Stimulated activated CD8-positive, alpha-beta memory T cell treated with anti-CD3 and anti-CD28 coated beads, Interleukin-15, amount 100 ng/mL, for 48 hours (primary cell): ENCODE data around the gene GOSR2.
"Not testable (repeated sequence)": the region's sequence is repeated elsewhere in the genome, so short reads cannot be mapped to it uniquely, and the experiment has no call there.

ENCODE experiments used
- DNase-seq, 2 donors: peaks; one replicate each; pipeline ENCODE4 v3.0.0-alpha.2; 2020; ENCODE audit warnings: low read depth in 2 of 2

GOSR2 gene

DNA sequence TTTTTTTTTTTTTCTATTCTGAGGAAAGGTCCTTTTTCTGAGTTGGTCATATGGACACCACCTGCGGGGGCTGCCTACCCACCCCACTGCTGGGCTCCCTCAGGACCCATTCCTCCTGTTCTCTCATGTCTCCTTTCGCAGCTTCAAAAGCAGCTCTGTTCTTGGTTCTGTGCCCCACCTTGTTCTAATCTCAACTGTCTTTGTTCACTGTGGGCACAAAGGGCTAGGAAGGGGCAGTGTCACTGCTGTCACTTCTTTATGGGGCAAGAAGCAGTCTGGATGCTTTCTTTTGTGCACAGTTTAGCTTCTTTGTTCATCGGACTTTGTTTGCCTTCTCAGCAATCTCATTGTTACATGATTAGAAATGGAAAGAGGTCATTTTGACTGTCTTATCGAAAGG is 7.1 kb downstream of the GOSR2 start:
- no peak for DNase-seq

DNA sequence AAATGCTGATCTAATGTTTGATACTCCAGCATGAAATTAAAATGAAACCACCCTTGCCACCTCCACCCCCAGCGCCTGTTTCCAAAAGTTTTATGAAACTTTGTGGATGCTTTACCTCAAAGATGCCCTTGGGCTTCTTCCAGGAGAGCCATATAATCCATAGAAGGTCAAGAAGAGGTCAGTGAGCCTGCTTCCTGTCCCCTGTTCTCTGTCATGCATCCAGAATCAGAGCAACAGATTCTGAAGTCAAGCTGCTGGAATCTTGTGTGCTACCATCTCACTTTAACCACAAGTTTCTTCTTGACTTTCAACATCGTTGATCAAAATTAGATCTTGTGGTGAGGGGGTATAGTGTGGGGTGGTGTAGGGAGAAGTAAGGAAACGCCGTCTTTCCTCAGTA is 8.6 kb downstream of the GOSR2 start:
- no peak for DNase-seq

DNA sequence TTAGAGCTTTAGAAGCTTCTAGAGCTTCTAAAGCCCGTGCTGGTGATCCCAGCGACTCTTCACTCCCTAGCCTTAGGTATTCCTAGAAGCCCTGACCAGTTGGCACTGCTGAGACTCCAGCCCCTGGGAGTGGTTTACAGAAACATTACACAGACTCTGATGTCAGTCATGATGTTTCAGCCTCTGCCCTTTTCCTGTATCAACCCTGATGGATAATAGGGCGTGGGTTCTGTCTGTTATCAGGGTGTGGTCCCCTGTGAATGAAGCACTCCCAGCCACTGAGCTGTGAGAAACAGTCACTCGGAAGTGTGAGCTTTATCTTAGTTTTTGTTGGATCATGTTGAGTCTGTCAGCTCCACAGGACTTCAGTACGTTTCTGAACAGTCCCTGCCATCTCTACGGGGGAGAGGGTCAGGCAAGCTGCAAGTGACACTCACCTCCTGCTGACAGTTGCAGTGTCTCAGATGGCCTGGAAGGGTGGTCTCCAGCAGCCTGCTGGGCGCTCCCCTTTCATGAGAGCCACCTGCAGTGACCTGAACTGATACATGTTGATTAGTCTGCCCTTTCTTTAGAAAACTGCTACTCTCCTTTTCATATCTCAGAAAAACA is 12.8 kb downstream of the GOSR2 start:
- DNase-seq, result no peak

DNA sequence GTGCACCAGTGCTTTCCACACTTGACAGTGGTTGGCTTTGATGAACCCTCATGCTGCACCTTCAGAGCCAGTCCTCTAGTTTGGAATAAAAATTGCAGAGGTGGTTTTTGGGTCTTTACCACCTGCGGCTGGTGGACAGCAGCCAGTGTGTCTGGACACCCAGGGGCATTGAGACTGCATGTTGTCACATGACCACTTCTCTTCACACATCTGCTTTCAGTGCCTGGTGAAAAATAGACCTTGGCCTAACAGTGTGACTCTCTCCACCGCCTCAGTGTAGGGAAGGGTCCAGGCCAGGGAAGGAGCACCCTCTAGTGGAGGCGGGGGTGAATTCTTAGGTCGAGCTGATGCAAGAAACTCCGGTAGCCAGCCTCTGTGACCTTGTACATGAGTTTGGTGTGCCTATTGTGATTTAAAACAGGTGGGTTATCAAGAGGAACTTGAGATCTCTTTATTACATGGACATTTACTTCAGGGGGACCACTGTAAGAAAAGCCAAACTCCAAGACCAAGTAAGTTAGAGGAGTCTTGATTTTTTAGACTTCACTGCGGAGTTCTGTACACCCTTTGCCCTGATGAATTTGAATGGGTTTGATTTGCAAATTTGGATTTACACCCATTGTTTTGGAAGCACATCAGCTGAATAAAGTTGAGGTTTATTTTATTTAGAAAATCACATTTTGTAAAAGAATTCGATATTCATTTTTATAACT is 17.9 kb downstream of the GOSR2 start:
- peak; percentile 42 to 43 for DNase-seq

DNA sequence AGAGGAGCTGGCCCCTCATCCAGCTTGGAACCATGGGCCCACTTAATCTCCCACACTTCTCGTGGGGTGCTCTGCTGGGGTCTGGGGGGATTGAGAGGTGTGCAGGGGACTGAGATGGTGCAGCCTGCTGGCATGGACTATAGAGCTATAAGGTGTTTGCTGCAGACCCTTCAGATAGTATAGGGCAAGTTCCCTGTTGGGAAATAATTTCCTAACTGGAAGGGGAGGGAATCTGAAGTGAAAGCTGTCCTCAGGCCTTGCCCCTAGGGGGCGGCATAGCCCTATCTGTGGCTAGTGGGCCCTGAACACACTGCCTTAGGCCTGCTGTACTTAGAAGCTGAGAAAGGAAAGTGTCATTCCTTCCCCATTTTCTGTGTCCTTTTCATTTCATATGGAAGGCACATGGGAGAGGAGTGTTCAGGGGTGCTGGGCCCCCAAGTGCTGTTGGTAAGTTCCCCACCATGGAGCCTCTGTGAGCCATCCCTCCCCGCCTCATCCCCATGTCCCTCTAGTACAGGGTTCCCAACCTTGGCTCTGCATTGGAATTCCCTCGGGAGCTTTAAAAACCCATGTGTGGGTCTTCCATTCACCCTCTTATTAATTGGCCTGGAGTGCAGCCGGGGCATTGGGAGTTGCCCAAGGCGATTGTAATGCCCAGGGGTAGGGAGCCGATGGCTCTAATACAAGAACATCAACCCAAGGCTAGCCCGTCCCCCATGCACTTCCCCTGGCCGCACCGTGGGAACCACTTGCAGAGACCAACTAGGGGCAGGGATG is 19.7 kb downstream of the GOSR2 start:
- DNase-seq, result peak in 1 of 2 donors; percentile 25

DNA sequence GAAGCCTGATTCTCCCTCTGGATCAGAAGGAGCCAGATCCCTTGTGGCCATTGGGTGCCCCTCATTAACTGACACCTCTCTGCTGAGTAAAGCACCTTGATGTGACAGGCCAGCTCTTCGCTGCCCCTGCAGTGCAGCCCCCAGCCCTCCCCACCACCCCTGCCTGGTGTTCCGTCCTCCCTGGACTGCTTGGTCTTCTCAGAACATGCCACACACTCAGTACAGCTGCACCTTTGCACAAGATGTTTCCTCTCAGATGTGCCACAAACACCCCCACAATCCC is 20.2 kb downstream of the GOSR2 start:
- DNase-seq, result no peak

DNA sequence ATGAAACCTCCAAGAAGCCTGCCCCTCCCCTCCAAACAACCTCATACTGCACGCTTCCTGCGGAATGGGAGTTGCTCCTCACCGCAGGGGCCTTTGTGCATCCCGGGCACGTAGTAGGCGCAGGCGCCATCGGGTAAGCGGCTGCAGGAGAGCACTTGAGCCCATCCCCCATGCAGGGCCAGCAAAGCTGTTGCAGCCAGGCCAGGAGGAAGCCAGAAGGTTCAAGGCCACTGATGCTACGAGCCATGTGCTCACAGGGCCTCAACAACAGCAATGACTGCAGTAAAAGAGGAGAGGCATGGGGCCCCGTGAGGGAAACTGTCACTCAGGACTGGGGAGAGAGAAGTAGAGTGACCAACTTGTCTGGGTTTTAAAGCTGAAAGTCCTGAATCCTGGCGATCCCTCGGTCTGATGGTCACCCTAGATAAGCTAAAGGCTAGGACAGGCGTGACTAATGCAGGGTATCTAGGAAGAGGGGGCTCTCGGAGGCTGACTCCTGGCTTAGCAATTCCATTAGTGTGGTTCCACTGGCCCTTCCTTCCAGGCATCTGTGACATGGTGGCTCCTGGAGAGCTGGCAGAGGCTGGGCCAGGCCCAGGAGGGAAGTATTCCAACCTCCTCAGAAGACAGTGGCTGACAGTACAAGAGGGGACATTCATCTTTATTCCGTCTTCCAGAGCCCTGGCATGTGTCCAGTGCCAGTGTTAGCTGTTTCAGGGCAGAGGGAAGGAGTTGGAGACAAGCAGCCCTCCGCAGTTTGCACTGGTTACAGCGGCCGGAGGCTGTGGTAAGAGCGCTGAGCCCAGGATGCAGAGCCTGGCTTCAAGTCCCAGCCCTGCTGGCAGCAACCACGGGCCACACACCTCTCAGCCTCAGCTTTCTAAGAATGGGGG is 20.8 kb downstream of the GOSR2 start:
- DNase-seq, result no peak

DNA sequence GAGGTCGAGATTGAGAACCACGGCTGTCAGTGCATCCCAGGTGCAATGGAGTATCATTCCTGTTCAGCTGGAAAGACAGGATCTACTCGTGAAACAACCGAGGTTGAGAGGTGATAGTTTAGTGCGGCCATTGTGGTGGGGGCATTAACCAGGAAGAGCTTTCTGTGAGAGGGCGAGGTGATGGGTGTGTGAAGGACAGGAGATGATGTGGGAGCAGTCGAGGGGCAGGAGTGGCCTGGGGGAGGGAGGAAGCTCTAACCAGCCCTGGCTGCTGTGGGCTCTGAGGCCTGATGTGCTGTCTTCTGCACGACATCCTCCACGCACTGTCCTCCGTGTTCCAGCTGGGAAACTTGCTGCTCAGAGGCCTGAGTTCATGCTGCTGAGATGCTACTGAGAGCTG is 22.0 kb downstream of the GOSR2 start:
- DNase-seq, result no peak

DNA sequence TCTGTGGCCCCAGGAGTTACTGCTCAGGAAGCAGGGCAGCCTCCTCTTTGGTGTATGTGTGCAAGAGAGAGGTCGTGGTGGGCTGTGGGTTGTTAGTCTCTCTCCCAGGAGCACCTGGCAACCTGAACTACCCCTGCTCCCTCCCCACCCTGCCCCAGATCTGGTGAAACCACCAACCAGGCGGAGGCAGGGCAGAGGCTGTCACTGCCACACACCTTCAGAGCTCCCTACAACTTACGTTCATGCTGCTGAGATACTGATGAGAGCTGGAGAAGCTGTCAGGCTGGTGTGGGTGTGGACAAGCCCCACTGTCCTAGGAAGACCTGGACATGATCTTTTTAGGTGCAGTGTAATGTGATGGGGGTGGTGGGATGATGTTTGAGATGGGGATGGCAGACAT is 24.3 kb downstream of the GOSR2 start:
- DNase-seq, result no peak

DNA sequence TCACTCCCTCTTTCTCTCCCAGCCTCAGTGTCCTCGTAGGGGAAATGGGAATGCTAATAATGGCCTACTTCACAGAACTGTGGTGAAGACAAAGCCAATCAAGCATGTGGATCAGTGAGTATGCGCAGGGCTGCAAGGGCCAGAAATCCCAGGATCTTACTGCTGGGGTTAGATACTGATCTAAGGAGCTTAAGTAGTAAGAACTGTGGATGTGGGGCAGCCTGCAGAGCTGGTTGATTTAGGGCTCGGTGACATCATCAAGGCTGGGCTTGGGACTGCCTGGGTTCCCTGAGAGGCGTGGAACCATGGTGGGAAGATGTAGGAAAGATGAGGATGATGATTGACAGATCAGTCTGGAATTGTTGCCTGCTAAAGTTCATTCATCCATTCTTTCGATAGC is 25.6 kb downstream of the GOSR2 start:
- no peak for DNase-seq

DNA sequence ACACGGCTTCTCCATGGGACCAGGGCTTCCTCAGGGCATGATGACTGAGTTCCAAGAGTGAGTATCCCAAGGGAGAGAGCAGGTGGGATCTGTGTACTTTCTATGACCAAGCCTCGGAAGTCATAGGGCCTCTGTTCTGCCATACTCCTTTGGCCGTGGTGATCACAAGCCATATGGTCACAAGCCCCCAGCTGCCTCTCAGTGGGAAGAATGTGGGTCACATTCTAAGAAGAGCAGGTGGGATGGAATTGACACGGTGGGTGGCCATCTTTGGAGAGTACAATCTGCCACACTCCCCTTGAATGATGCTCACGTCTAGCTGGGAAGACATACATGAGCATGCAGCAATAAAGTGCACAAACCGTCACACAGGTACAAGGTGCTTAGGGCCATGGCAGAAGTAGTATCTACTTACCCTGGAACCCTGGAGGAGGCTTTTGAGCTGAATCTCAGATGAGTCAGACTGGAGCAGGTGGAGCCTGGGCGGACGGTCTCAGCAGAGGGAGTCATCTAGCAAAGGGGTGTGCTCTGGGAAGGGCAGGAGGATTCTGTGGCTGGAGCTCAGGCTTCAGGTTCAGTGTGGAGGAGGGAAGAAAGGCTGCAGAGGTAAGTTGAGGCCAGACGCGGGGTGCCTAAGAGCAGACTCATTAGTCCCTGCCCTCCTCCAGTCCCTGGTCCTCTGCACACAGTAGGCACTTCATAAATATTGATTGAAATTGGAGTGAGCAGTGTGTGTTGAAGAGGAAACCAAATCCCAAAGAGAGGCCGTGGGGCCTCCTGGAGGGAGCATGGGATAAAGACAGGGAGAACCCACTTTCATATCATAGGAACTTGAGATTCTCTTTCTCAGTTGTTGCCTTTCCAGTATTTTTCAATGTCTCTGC is 26.6 kb downstream of the GOSR2 start:
- no peak for DNase-seq

DNA sequence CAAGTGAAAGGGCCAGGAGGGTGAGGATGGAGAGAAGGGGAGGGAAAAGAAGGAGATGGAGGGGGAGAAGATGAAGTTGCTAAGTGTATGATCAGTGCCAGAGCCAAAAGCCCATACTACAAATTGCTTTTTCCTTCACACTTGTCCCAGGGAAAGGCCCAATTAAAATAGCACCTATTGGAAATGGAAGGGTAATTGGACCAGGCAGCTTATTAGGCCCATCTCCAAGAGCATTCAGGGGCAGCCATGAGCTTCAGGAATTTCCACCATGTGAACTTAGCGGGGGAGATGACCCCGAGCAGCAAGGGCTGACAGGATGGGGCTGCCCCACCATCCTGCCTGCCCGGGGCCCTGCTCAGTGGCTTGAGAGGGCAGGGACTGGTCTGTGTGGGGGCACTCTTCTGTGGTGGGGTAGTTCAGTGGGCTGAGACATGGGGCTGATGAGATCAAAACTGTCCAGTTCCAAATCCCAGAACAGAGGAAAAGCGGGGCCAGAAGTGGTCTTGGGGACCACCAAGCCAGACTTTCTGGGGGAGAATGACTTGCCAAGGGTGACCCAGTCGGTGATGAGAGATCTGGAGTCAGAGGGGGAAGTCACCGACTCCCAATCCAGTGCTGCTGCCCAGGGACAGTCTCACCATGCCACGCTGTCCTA is 27.5 kb downstream of the GOSR2 start:
- no peak for DNase-seq

DNA sequence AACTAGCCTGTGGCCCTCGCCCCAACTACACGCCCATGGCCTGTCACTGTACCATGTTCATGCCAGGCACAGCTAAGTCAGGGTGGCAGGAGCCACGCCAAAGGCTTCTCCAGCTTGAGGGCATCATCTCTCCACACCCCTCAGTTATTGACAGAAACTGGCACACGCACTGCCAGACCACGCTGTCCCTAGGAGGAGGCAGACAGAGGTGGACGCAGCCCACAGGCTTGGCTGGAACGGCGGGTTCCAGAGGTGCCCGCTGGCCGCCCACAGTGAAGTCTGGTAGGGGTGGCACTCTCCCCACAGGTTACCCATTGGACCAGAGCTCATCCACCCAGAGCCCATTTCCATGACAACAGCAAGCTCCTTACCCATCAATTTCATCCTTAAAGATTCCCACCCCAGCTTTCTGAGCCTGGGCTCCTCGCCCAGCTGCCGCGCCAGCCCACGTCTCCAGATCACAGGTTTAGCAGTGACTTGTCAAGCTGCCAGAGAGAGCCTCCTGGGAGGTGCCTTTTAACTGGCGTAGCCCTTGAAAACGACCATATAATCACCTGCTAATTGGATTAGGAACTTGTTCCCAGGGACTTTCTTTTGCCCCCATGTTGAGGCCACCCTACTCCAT is 28.1 kb downstream of the GOSR2 start:
- no peak for DNase-seq

DNA sequence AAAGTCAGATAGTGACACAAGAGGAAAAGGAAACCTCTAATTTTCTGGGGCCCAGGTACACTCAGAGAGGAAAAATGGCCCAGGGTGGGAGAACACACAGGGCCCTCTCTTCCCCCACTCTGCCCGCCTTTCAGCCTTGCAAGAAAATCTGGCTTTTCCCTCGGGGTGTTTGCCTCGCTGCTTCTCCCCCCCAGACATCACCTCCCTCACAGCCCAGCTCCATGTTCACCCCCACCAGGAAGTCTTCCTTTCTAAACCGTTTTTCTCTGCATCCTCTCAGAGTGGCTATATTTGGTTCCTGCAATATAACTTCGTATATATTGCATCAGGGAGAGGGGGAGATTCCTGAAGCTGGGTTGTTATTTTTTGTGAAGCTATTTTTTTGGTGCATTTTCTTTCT is 28.7 kb downstream of the GOSR2 start:
- DNase-seq, result no peak

DNA sequence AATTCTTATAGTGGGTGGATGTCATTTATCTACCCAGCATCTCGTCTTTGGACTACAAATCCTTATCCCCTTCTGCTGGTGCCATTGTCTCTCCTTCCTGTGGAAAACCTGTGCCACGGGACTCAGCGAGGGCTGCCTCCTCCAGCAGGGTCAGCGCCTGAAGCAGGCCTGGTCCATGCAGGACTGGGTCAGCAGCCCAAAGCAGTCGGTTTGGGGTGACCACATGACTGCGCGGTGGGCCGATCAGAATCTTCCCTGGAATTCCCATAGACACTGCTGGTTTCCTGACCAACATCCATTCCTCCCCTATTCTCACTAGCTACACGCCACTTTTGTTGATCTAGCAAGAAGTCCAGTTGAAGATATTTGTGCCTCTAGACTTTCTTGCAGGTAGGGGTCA is 29.2 kb downstream of the GOSR2 start:
- DNase-seq, result no peak

DNA sequence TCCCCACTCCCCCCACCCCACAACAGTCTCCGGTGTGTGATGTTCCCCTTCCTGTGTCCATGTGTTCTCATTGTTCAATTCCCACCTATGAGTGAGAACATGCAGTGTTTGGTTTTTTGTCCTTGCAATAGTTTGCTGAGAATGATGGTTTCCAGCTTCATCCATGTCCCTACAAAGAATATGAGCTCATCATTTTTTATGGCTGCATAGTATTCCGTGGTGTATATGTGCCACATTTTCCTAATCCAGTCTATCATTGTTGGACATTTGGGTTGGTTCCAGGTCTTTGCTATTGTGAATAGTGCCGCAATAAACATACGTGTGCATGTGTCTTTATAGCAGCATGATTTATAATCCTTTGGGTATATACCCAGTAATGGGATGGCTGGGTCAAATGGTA is 30.2 kb downstream of the GOSR2 start:
- not testable (repeated sequence) for DNase-seq

DNA sequence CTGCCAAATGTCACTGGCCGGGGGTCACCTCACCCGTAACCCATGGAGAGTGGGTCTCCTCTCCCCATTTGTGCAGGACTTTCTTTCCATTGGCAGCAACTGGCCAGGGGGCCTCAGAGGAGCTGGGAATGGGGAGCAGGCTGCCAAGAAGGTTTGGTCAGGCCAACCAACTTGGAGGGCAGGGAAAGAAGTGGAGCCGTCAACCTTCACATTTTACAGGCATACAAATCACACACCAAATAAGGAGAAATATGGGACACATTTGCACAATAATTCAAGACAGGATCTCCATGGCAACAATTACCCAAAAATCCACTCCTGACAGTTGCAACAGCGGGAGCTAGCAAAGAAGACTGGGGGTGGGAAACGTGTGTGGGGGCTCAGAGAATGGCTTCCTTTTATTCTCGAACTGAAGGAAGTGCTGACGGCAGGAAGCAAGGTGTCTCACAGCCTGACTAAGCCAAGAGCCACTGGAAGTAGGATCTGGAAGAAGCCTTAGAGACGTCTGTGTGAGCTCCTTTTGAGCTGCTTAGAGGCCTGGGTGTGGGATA is 35.2 kb downstream of the GOSR2 start:
- no peak for DNase-seq

DNA sequence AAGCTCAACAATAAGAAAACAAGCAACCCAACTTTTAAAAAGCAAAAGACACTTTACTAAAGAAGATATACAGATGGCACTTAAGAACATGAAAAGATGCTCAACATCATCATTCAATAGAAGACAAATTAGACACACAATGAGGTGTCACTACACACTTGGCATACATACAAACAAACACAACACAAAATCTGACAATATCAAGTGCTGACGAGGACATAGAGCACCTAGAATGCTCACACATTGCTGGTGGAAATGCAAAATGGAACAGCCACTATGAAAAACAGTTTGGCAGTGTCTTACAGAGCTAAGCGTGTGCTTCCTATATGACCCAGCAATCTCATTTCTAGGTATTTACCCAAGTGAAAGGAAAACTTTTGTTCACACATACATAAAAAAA is 37.2 kb downstream of the GOSR2 start:
- no peak for DNase-seq

DNA sequence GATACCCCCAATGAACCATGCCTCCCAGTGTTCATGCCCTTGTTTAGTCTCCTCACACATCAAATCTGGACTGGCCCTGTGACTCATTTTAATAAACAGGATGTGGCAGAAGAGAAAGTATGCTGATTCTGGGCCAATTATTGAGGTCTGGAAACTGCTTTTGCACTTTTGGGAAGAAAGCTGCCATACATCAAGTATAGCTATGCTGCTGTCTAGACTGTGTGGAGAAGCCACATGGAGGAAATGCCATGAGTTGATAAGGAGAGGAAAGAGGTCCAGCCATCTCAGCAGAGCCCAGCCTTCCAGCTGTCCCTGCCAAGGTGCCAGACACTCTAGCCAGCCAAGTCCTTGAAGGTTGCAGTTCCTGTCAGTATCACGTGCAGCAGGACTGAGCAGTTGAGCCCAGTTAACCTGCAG is 39.4 kb downstream of the GOSR2 start:
- no peak for DNase-seq

DNA sequence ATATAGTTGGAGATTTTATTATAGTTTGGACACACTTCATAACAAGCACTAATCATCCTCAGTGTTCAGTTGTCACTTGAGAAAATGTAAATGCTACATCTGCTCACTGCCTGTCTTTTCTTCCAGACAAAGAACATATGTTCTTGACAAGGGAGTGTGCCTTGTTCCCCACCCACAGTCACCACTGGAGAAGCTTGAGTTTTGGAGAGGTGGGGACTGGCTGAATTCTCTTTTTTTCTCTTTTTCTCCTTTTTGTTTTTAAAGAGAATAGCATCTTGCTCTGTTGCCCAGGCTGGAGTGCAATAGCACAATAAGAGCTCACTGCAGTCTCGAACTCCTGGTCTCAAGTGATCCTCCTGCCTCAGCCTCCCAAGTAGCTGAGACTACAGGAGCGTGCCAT is 40.6 kb downstream of the GOSR2 start:
- DNase-seq, result no peak
